ENCODE data around the gene MSI2. TPM values are rescaled to one million over a fixed set of nuclear protein-coding genes. Genes with fewer than 3 reads are reported as not detected.
A peak's percentile ranks its signal among the peaks of the same experiment; 100 is the strongest.

Gene MSI2
- total RNA-seq, 2 experiments from 2014 or later, result 59.6 to 61.7 TPM

DNA sequence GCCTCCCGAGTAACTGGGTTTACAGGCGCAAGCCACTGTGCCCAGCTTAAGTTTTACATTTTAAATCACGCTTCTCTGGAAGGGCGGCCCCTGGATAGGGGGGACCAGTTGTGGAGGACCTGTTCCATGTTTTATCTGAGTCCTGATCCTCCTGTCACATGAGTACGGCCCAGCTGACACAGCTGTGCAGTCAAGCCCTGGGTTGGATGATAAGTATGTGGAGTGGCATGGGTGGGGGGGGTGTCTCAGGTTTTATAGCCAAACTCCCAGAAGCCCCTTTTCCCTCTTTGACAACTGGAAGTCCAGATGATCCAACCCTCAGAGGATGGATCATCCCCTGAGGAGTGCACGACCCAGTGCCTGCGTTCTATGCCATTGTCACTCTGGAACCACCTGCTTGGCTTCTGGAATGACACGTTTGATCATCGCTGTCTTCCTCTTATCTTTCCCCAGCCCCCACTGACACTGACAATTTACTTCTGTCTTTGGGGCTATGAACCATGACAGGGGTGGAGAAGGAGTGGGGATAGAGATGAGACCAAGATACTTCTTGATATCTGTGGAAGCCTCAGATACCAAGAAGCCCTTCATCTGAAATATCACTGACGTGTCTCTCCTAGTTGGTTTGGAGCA, 191.2 kb downstream of the MSI2 start:
- POLR2A ChIA-PET, result interaction anchor here (1.0 to 1.7 kb wide), 2 partner anchors 7 to 8 kb away, joined by 4 to 6 read pairs; no protein-coding TSS in a partner anchor
- peaks cover 49% of the 10 kb centered on the region for H3K4me1 Mint-ChIP-seq (ENCODE audit: low read depth)

DNA sequence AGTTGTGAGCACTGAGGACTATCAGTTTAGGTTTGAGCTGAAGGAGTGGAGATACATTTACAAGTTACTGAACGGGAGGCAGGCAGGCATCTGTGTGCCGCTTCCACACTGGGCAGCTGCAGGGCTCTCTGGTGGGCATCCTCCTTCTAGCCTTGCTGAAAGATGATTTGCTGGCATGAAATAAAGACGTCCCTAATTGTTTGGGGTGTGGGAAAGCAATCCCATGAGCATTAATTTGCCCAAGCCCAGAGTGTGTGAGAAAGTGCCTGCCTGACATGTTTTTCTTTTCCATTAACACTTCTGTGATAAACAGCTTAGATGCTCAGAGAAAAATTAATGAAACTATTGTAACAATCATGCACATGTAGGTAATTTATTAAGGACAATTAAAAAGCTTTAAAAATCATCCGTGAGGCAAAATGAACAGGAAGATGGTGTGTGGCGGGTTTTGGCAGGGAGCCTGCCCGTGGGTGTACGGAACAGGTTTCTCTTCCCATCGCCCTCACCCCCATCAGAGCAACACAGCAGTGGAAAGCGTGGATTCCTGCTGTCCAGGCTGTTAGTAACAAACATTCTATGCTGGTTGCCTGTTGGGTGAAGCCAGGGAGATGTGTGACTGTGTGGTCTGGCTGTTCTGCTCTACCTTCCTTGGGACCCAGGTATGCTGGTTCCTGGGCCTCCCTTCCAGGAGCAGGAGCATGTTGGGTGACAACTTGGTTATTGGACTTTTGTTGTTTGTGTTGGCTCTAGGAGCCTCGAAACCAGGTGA, 191.9 kb downstream of the MSI2 start:
- peaks cover 9% of the 10 kb centered on the region for H3K36me3 Mint-ChIP-seq (ENCODE audit: low read depth)
- no peak overlapping the region for H3K4me3 Mint-ChIP-seq
- peaks cover 45% of the 10 kb centered on the region for H3K4me1 Mint-ChIP-seq (ENCODE audit: low read depth)
- H3K27ac Mint-ChIP-seq, result no peak overlapping the region
- TF ChIP-seq, protein P1, sequence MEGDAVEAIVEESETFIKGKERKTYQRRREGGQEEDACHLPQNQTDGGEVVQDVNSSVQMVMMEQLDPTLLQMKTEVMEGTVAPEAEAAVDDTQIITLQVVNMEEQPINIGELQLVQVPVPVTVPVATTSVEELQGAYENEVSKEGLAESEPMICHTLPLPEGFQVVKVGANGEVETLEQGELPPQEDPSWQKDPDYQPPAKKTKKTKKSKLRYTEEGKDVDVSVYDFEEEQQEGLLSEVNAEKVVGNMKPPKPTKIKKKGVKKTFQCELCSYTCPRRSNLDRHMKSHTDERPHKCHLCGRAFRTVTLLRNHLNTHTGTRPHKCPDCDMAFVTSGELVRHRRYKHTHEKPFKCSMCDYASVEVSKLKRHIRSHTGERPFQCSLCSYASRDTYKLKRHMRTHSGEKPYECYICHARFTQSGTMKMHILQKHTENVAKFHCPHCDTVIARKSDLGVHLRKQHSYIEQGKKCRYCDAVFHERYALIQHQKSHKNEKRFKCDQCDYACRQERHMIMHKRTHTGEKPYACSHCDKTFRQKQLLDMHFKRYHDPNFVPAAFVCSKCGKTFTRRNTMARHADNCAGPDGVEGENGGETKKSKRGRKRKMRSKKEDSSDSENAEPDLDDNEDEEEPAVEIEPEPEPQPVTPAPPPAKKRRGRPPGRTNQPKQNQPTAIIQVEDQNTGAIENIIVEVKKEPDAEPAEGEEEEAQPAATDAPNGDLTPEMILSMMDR (IDR thresholded peaks at IDR 0.05), result no peak
- peaks cover 6% of the 10 kb centered on the region for H3K9me3 Mint-ChIP-seq
- H3K27me3 Mint-ChIP-seq, result no peaks in the 10 kb centered on the region
- intact Hi-C loops (cut with micrococcal nuclease), result no loop called here
- ChIA-PET CTCF (interaction anchor here (2.0 kb wide), 1 partner anchor 205 kb away, joined by 8 read pairs; no protein-coding TSS in a partner anchor), POLR2A (interaction anchor here (1.0 kb wide), 1 partner anchor 8 kb away, joined by 4 read pairs; no protein-coding TSS in a partner anchor)
- no peak for DNase-seq
- no peak for ATAC-seq

More for the DNA sequence above, 191.2 kb downstream of the MSI2 start:
- peaks cover 7% of the 10 kb centered on the region for H3K9me3 Mint-ChIP-seq
- TF ChIP-seq, protein P1 (IDR thresholded peaks at IDR 0.05), result no peak
- H3K36me3 Mint-ChIP-seq (ENCODE audit: low read depth), result peaks cover 10% of the 10 kb centered on the region
- no peak for DNase-seq
- no peak for ATAC-seq
- no peaks in the 10 kb centered on the region for H3K27me3 Mint-ChIP-seq
- CTCF ChIA-PET, result interaction anchor here (0.9 to 2.0 kb wide), 3 partner anchors 8 to 206 kb away, joined by 3 to 8 read pairs (median 3); no protein-coding TSS in a partner anchor
- no peak overlapping the region for H3K27ac Mint-ChIP-seq
- intact Hi-C loops (cut with micrococcal nuclease), result no loop called here
- H3K4me3 Mint-ChIP-seq, result no peak overlapping the region

GRCh38 chr17:57448759-57449283, 192.5 kb downstream of the MSI2 start:
- Mint-ChIP-seq H3K27ac (no peak overlapping the region), H3K4me3 (no peak overlapping the region), H3K4me1 (ENCODE audit: low read depth) (peaks cover 45% of the 10 kb centered on the region), H3K9me3 (peaks cover under 1% of the 10 kb centered on the region), H3K36me3 (ENCODE audit: low read depth) (peaks cover 9% of the 10 kb centered on the region), H3K27me3 (no peaks in the 10 kb centered on the region)
- ChIA-PET CTCF (no interaction called here), POLR2A (interaction anchor here (1.0 kb wide), 1 partner anchor 9 kb away, joined by 4 read pairs; no protein-coding TSS in a partner anchor)
- ATAC-seq (no peak), DNase-seq (no peak)
- intact Hi-C loops (cut with micrococcal nuclease), result no loop called here
- TF ChIP-seq, protein P1 (IDR thresholded peaks at IDR 0.05), result no peak

DNA sequence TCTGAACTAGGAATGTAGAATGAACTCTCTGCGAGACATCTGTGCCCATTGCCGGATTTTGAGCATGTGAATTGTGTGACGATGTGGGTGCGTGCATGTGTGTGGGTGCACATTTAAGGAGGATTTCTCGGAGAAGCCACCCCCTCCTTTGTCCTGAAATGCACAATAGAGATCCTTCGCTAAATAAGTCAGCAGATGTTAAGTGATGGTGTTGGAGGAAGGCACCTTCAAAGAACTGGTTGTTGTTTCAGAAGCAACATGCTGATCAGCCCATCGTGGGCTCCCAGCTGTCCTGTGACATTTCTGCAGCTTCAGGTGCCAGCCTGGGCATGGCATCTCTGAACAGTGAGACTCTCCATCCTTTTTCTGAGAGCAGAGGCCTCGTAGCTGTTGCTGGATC, 194.9 kb downstream of the MSI2 start:
- POLR2A ChIA-PET, result interaction anchor here (0.7 to 1.1 kb wide), 2 partner anchors 12 to 81 kb away, joined by 3 to 4 read pairs; no protein-coding TSS in a partner anchor
- CTCF ChIA-PET, result interaction anchor here (1.0 to 1.9 kb wide), 4 partner anchors 10 to 221 kb away, joined by 4 to 8 read pairs (median 6); no protein-coding TSS in a partner anchor
- no peak overlapping the region for H3K4me3 Mint-ChIP-seq
- H3K4me1 Mint-ChIP-seq (ENCODE audit: low read depth), result peaks cover 56% of the 10 kb centered on the region
- ATAC-seq (no peak), DNase-seq (peak; percentile 20)
- H3K9me3 Mint-ChIP-seq, result no peaks in the 10 kb centered on the region
- TF ChIP-seq, protein P1 (IDR thresholded peaks at IDR 0.05), result no peak
- intact Hi-C loops (cut with micrococcal nuclease), result no loop called here
- peak overlapping the region; percentile 47 for H3K27ac Mint-ChIP-seq
- peaks cover 13% of the 10 kb centered on the region for H3K36me3 Mint-ChIP-seq (ENCODE audit: low read depth)
- H3K27me3 Mint-ChIP-seq, result no peaks in the 10 kb centered on the region

Measured in activated CD8-positive, alpha-beta T cell treated with anti-CD3 and anti-CD28 coated beads for 36 hours (primary cell).